Measurements from ENCODE around the gene CHMP6. TPM values are rescaled to one million over a fixed set of nuclear protein-coding genes. Genes with fewer than 3 reads are reported as not detected.

CHMP6 gene
- total and polyA plus RNA-seq, 10 donors: 23.0 to 41.1 (median 30.8) TPM

DNA sequence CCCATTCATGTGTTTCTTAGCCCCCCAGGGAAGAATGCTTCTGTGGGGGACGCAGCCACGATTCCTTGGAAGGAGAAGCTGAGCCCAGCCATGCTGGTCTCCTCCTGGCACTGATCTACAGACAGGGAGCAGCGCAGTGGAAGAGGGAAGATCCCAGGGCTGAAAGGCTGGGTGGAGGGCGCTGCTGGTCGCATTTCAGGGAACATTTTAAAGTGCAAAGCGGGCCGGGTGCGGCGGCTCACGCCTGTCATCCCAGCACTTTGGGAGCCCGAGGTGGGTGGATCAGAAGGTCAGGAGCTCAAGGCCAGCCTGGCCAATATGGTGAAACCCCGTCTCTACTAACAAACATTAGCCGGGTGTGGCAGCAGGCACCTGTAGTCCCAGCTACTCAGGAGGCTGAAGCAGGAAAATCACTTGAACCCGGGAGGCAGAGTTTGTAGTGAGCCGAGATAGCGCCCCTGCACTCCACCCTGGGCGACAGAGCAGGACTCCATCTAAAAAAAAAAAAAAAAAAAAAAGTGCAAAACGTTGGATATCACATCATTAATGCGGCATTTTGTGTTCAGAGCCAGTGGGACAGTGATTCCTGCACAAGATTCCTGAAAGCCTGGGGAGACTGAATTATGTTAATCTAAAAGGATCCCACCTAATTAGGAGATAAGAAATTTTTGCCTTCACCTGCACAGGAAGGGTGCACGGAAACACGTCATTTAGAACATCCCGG, 558 bp upstream of the CHMP6 start:
- 30 to 47% (median 47%) methylated on average over 14 to 22 of the region's 22 CpGs for WGBS, 5 donors
- H3K36me3 ChIP-seq: peaks cover 0 to 26% (median 16%) of the 10 kb centered on the region in 6 donors
- peak overlapping the region; percentile 74 to 100 (median 95) for H3K4me3 ChIP-seq
- H3K27ac ChIP-seq: peak overlapping the region; percentile 37 to 85 (median 70)
- no peak for TF ChIP-seq POLR2A (IDR thresholded peaks at IDR 0.05)
- TF ChIP-seq, protein P1, sequence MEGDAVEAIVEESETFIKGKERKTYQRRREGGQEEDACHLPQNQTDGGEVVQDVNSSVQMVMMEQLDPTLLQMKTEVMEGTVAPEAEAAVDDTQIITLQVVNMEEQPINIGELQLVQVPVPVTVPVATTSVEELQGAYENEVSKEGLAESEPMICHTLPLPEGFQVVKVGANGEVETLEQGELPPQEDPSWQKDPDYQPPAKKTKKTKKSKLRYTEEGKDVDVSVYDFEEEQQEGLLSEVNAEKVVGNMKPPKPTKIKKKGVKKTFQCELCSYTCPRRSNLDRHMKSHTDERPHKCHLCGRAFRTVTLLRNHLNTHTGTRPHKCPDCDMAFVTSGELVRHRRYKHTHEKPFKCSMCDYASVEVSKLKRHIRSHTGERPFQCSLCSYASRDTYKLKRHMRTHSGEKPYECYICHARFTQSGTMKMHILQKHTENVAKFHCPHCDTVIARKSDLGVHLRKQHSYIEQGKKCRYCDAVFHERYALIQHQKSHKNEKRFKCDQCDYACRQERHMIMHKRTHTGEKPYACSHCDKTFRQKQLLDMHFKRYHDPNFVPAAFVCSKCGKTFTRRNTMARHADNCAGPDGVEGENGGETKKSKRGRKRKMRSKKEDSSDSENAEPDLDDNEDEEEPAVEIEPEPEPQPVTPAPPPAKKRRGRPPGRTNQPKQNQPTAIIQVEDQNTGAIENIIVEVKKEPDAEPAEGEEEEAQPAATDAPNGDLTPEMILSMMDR (IDR thresholded peaks at IDR 0.05 in 8 of 11, conservative IDR thresholded peaks at IDR 0.05 in 3 of 11): no peak
- TF ChIP-seq POLR2AphosphoS5 (IDR thresholded peaks at IDR 0.05): no peak
- intact Hi-C loops (cut with DNase I; ENCODE audit: low total_unique reads): loop anchor here (10.0 kb wide), 1 partner anchor 104 kb away; no protein-coding TSS in a partner anchor
- DNase-seq: peak; percentile 73
- no peaks in the 10 kb centered on the region for H3K27me3 ChIP-seq (replicated peaks in 1 of 7)
- no peaks in the 10 kb centered on the region for H3K9me3 ChIP-seq
- peaks cover 41 to 83% (median 68%) of the 10 kb centered on the region in 6 donors for H3K4me1 ChIP-seq

DNA sequence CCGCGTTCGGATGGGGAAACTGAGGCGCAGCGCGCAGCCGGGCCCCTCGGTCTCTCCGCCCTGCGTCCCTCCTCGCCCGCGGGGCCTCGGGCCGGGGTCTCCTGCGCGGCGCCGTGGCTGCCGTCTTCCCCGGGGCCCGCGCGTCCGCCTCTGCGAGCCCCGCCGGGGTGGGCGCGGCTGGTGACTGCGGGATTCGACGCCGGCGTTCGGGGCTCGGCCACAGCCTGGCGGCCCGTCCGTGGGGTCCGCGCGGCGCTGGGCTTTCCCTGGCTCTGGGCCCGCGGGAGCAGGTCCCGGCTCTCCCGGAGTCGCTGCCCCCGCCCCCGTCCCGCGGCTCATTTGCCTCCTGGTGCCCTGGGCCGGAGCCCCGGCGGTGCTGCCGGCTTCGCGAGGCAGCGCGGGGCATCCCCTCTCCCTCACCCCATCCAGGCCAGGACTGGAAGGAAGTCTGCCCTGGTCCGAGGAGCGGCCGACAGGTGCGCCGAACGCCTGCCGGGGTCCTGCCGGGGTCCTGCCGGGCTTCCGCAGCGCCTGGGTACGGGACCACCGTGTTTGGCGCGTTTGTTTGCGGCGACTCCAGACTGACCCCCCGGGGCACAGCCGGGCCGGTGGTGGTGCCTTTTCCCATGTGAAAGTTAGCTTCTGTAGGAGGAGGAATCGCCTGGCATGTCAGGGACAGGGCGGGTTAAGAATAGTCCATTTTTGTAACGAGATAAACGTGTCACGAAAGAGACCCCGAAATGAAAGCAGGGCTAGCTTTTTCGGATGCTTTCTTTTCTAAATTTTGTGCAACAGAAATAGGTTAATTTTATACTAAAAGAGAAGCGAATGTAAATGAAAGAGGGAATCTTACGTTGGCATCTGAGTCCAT, 671 bp downstream of the CHMP6 start:
- DNase-seq: peak; percentile 83
- TF ChIP-seq, protein P1 (IDR thresholded peaks at IDR 0.05 in 8 of 11, conservative IDR thresholded peaks at IDR 0.05 in 3 of 11): no peak
- TF ChIP-seq POLR2AphosphoS5 (IDR thresholded peaks at IDR 0.05) (no peak), POLR2A (IDR thresholded peaks at IDR 0.05) (no peak)
- H3K36me3 ChIP-seq: peaks cover under 1 to 39% (median 28%) of the 10 kb centered on the region in 6 donors
- H3K27ac ChIP-seq: peak overlapping the region; percentile 37 to 85 (median 70)
- 4 to 11% (median 5%) methylated on average over 34 to 90 of the region's 90 CpGs for WGBS, 5 donors
- no peaks in the 10 kb centered on the region for H3K27me3 ChIP-seq (replicated peaks in 1 of 7)
- no peaks in the 10 kb centered on the region for H3K9me3 ChIP-seq
- H3K4me1 ChIP-seq: peaks cover 33 to 71% (median 56%) of the 10 kb centered on the region in 6 donors
- intact Hi-C loops (cut with DNase I; ENCODE audit: low total_unique reads): loop anchor here (10.0 kb wide), 1 partner anchor 102 kb away; no protein-coding TSS in a partner anchor
- H3K4me3 ChIP-seq: peak overlapping the region; percentile 74 to 100 (median 95)

DNA sequence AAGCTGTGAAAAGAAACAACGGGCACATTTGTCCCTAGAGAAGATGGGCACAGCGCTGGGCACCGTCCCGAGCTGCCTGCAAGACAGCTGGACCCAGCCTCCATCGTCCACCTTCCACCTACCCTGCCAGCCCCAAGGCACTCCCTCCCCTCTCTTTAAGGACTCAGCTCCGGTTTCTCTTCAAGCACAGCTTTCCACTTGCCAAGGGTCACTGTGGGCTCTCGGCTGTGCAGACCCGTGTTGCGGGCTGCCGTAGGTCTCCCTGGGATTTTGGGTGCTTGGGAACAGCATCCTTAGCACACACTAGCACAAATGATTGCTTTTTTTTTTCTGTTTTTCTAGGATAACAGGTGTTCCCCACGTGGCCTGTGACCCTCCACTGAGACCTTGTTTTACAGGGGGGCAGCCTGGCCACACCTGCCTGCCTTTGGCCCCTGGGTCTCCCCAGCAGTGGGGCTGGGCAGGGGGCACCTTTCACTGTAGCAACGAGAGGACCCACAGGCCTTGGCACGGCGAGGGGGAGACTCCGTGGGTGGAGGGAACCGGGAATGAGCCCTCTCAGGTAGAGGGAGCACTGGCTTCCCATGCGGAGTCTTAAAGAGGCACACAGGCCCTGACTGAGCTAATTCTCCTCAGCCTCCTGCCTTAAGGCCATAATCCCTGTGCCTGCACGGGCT, 1.4 kb downstream of the CHMP6 start:
- peak; percentile 73 for DNase-seq
- 59 to 80% (median 74%) methylated on average over 17 to 18 of the region's 18 CpGs for WGBS, 5 donors
- Histone ChIP-seq H3K36me3 (peaks cover 5 to 46% (median 36%) of the 10 kb centered on the region in 6 donors), H3K27me3 (replicated peaks in 1 of 7) (no peaks in the 10 kb centered on the region), H3K4me1 (peaks cover 27 to 68% (median 48%) of the 10 kb centered on the region in 6 donors), H3K27ac (no peak overlapping the region), H3K4me3 (peak overlapping the region; percentile 74 to 100 (median 95)), H3K9me3 (no peaks in the 10 kb centered on the region)
- intact Hi-C loops (cut with DNase I; ENCODE audit: low total_unique reads): loop anchor here (10.0 kb wide), 1 partner anchor 102 kb away; no protein-coding TSS in a partner anchor
- TF ChIP-seq POLR2AphosphoS5 (IDR thresholded peaks at IDR 0.05): no peak
- TF ChIP-seq, protein P1 (IDR thresholded peaks at IDR 0.05 in 8 of 11, conservative IDR thresholded peaks at IDR 0.05 in 3 of 11): no peak
- TF ChIP-seq POLR2A (IDR thresholded peaks at IDR 0.05): no peak
